ENCODE results near the gene RAD52. TPM values are rescaled to one million over a fixed set of nuclear protein-coding genes. Genes with fewer than 3 reads are reported as not detected.

Gene RAD52
- polyA plus RNA-seq, 1 experiment, result 18.8 TPM

- Histone ChIP-seq H3K27ac (ENCODE audit: low read depth, low read length) (no peak overlapping the region), H3K27me3 (ENCODE audit: control insufficient read depth, insufficient read depth, low read length) (no peaks in the 10 kb centered on the region), H3K4me3 (ENCODE audit: low read depth, low read length) (peak overlapping the region; percentile 80; the same call in 1 of the 2 replicates), H3K9me3 (ENCODE audit: control insufficient read depth, insufficient read depth, low read length) (no peaks in the 10 kb centered on the region; the same call in 1 of the 2 replicates)
- POLR2A ChIA-PET, result no interaction called here
- TF ChIP-seq, protein P1, sequence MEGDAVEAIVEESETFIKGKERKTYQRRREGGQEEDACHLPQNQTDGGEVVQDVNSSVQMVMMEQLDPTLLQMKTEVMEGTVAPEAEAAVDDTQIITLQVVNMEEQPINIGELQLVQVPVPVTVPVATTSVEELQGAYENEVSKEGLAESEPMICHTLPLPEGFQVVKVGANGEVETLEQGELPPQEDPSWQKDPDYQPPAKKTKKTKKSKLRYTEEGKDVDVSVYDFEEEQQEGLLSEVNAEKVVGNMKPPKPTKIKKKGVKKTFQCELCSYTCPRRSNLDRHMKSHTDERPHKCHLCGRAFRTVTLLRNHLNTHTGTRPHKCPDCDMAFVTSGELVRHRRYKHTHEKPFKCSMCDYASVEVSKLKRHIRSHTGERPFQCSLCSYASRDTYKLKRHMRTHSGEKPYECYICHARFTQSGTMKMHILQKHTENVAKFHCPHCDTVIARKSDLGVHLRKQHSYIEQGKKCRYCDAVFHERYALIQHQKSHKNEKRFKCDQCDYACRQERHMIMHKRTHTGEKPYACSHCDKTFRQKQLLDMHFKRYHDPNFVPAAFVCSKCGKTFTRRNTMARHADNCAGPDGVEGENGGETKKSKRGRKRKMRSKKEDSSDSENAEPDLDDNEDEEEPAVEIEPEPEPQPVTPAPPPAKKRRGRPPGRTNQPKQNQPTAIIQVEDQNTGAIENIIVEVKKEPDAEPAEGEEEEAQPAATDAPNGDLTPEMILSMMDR (IDR thresholded peaks at IDR 0.05; ENCODE audit: low read depth, low read length), result no peak
- no peak for DNase-seq (ENCODE audit: low read depth, low spot score)
- CTCF ChIA-PET, result interaction anchor here (1.0 to 1.8 kb wide), 3 partner anchors 43 to 241 kb away, joined by 3 to 5 read pairs (median 4); partner anchors contain the start of gene RAD52
Observed at GRCh38 chr12:992647-993046, 43.2 kb upstream of the RAD52 start.

- peak overlapping the region; percentile 80 for H3K4me3 ChIP-seq (ENCODE audit: low read depth, low read length)
- CTCF ChIA-PET, result interaction anchor here (1.4 to 1.8 kb wide), 4 partner anchors 42 to 591 kb away, joined by 3 to 7 read pairs (median 4); partner anchors contain the start of gene RAD52
- no peaks in the 10 kb centered on the region for H3K27me3 ChIP-seq (ENCODE audit: control insufficient read depth, insufficient read depth, low read length)
- no peaks in the 10 kb centered on the region; the same call in 1 of the 2 replicates for H3K9me3 ChIP-seq (ENCODE audit: control insufficient read depth, insufficient read depth, low read length)
- peak overlapping the region; percentile 3 for H3K27ac ChIP-seq (ENCODE audit: low read depth, low read length)
- no peak for DNase-seq (ENCODE audit: low read depth, low spot score)
- TF ChIP-seq, protein P1 (IDR thresholded peaks at IDR 0.05; ENCODE audit: low read depth, low read length), result no peak
- POLR2A ChIA-PET, result interaction anchor here (1.8 kb wide), 1 partner anchor 23 kb away, joined by 5 read pairs; no protein-coding TSS in a partner anchor
Observed at GRCh38 chr12:991350-992333, 42.1 kb upstream of the RAD52 start.

DNA sequence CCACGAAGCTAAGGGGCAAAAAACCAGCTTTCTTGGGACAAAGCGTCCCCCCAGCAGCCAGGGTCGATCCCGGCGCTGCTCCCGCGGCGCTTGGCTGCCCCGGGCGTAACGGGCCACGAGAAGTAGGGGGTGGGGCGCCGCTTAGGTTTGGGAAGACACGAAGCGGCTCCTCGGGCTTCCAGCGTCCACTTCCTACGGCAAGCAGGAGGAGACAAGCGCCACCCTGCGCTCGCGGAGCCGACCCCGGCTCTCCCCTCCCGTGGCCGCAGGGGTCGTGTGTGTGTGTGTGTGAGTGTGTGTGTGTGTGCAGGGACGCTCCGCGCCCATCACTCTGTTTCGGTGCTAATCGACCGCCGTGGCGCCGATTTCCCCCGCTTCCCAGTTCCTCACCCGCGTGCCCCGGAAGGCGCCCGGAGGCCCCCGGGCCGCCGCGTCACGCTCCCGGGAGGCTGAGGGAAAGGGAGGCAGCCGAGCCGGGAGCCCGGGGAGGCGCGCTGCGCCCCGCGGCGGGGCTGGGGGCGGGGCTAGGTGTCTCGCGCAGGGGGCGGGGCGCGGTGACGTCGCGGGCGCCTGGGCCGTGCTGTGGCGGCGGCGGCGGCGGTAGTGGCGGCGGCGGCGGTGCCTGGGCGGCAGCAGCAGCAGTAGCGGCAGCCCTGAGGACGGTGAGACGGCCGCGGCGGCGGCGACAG is 41.3 kb upstream of the RAD52 start, which contains the start of gene ERC1:
ERC1 (plus strand) TSS at position 563 of the 689 bp plus-strand sequence. CDS start 36,681 bp downstream, outside the sequence.
- TF ChIP-seq, protein P1 (IDR thresholded peaks at IDR 0.05; ENCODE audit: low read depth, low read length), result no peak
- H3K4me3 ChIP-seq (ENCODE audit: low read depth, low read length), result peak within 1 kb of the TSS; percentile 80
- H3K9me3 ChIP-seq (ENCODE audit: control insufficient read depth, insufficient read depth, low read length), result no peaks in the 10 kb centered on the region; the same call in 1 of the 2 replicates
- CTCF ChIA-PET, result interaction anchor here (0.7 to 1.5 kb wide), 6 partner anchors 41 to 592 kb away, joined by 3 to 7 read pairs (median 4); partner anchors contain the start of gene RAD52
- POLR2A ChIA-PET, result interaction anchor here (0.7 to 1.8 kb wide), 5 partner anchors 22 to 366 kb away, joined by 3 to 7 read pairs (median 5); partner anchors contain the start of gene RAD52
- H3K27ac ChIP-seq (ENCODE audit: low read depth, low read length), result peak within 1 kb of the TSS; percentile 98
- H3K27me3 ChIP-seq (ENCODE audit: control insufficient read depth, insufficient read depth, low read length), result no peaks in the 10 kb centered on the region
- DNase-seq (ENCODE audit: low read depth, low spot score), result peak; percentile 75

- H3K4me3 ChIP-seq (ENCODE audit: low read depth, low read length), result peak overlapping the region; percentile 80
- peak overlapping the region; percentile 98 for H3K27ac ChIP-seq (ENCODE audit: low read depth, low read length)
- no peaks in the 10 kb centered on the region for H3K27me3 ChIP-seq (ENCODE audit: control insufficient read depth, insufficient read depth, low read length)
- DNase-seq (ENCODE audit: low read depth, low spot score), result no peak
- TF ChIP-seq, protein P1 (IDR thresholded peaks at IDR 0.05; ENCODE audit: low read depth, low read length), result no peak
- ChIA-PET POLR2A (interaction anchor here (0.6 to 1.8 kb wide), 6 partner anchors 21 to 367 kb away, joined by 3 to 7 read pairs (median 4); partner anchors contain the start of gene RAD52), CTCF (interaction anchor here (0.7 to 1.5 kb wide), 4 partner anchors 41 to 593 kb away, joined by 3 to 6 read pairs (median 4); partner anchors contain the start of gene RAD52)
- no peaks in the 10 kb centered on the region; the same call in 1 of the 2 replicates for H3K9me3 ChIP-seq (ENCODE audit: control insufficient read depth, insufficient read depth, low read length)
Observed at GRCh38 chr12:989751-990660, 40.5 kb upstream of the RAD52 start.

All from AG04450 (cell line).